Measurements from ENCODE around the gene UBIAD1. TPM values are rescaled to one million over a fixed set of nuclear protein-coding genes. Genes with fewer than 3 reads are reported as not detected.

The UBIAD1 gene
- total RNA-seq, 3 donors from 2014 or later: 8.9 to 14.9 (median 12.6) TPM

DNA sequence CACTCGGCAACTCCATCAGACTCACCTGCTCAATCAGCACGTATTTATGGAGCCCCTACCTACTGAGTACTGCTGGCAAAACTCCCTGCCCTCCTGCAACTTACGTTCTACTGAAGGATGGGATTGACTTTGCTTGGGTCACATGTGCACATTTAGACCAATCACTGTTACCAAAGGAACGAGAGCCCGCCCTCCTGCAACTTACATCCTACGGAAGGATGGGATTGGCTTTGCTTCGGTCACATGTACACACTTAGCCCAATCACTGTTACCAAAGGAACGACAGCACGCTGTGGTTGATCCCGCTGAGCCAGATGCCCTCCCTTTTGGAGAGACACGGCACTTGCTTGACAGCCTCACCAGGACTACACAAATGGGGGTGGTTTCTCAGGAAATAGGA is 46.0 kb downstream of the UBIAD1 start:
- ATAC-seq: no peak
- H3K4me3 ChIP-seq: no peak overlapping the region
- intact Hi-C loops (cut with DNase I, micrococcal nuclease): no loop called here
- H3K36me3 ChIP-seq (ENCODE audit: low read depth): no peaks in the 10 kb centered on the region
- no peaks in the 10 kb centered on the region for H3K4me1 ChIP-seq (ENCODE audit: low read depth)
- no peaks in the 10 kb centered on the region for H3K9me3 ChIP-seq
- TF ChIP-seq, protein P1, sequence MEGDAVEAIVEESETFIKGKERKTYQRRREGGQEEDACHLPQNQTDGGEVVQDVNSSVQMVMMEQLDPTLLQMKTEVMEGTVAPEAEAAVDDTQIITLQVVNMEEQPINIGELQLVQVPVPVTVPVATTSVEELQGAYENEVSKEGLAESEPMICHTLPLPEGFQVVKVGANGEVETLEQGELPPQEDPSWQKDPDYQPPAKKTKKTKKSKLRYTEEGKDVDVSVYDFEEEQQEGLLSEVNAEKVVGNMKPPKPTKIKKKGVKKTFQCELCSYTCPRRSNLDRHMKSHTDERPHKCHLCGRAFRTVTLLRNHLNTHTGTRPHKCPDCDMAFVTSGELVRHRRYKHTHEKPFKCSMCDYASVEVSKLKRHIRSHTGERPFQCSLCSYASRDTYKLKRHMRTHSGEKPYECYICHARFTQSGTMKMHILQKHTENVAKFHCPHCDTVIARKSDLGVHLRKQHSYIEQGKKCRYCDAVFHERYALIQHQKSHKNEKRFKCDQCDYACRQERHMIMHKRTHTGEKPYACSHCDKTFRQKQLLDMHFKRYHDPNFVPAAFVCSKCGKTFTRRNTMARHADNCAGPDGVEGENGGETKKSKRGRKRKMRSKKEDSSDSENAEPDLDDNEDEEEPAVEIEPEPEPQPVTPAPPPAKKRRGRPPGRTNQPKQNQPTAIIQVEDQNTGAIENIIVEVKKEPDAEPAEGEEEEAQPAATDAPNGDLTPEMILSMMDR (IDR thresholded peaks at IDR 0.05): no peak
- no peak for DNase-seq

DNA sequence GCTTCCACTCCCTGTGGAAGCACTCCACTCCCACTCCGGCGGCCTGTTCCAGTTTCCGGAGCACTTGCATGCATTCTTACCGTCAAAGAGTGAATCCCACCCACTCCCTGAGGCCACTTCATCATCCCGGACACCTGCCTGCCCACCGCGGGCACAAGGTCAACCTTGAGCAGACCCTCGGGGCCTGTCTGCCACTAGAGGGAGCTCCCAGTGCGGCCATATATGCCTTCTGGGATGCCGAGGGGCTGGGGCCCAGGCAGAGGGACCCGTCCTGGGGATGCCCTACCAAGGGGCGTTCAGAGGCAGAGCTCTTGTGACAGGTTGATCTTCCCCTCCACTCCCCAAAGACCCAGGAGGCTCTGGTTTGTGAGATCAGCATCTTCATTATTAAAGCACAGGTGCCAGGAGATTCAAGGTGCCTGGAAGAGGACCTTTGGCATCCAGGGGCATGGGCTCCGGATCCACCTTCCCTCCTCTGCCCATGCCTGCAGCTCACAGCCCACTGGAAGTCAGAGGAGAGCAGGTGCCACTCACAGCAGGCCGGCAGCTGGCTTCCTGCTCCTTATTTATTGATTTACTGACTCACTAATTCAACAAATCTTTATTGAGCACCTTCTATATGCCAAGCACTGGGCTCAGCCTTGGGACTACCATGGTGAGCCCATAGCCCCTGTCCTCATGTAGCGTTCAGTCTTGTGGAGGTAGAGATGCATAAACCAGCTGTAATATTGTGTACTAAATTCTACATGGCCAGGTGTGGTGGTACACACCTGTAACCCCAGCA is 47.3 kb downstream of the UBIAD1 start:
- H3K9me3 ChIP-seq: no peaks in the 10 kb centered on the region
- ATAC-seq (no peak), DNase-seq (peak in 2 of 3 donors; percentile 25 to 45)
- TF ChIP-seq, protein P1 (IDR thresholded peaks at IDR 0.05): no peak
- H3K4me1 ChIP-seq (ENCODE audit: low read depth): no peaks in the 10 kb centered on the region
- H3K4me3 ChIP-seq: no peak overlapping the region
- intact Hi-C loops (cut with DNase I, micrococcal nuclease): no loop called here
- no peaks in the 10 kb centered on the region for H3K36me3 ChIP-seq (ENCODE audit: low read depth)

DNA sequence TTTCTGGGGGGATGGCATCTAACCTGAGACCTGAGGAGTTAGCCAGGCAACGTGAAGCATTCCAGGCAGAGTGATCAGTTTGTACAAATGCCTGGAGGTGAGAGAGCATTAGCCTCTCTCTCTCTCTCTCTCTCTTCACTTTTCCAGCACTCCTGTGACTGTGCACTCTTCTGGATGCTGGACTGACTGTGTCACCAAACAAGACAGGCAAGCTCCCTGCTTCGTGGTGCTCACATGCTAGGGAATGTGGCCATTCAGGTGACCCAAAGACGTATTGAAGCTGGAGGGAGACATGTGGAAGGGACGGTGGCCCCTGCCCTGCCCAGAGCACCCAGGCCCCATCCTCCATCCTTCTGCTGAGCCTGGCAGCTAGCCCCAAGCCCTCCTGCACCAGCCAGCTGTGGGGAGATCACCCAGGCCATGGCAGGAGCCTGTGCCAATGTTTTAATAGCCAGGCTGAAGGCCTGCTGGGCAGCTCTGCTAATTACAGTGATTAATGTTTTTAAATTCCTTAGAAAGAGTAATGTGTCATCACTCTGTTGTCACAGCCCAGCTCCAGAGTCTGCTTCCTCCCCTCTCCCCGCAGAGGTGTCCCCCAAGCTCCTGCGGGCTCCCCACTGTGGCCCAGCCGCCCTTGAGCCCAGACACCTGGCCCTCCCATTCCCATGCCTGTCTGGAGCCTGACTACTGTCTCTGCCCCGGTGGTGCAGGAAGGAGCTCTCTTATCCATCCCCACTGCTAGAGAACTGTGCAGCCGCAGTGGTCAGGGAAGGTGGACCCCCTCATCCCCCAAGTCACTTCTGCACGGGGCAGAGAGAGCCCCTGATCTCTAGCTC is 48.9 kb downstream of the UBIAD1 start:
- no peaks in the 10 kb centered on the region for H3K36me3 ChIP-seq (ENCODE audit: low read depth)
- intact Hi-C loops (cut with DNase I, micrococcal nuclease): no loop called here
- no peaks in the 10 kb centered on the region for H3K4me1 ChIP-seq (ENCODE audit: low read depth)
- no peaks in the 10 kb centered on the region for H3K9me3 ChIP-seq
- TF ChIP-seq, protein P1 (IDR thresholded peaks at IDR 0.05): no peak
- ATAC-seq: no peak
- no peak for DNase-seq
- H3K4me3 ChIP-seq: no peak overlapping the region

DNA sequence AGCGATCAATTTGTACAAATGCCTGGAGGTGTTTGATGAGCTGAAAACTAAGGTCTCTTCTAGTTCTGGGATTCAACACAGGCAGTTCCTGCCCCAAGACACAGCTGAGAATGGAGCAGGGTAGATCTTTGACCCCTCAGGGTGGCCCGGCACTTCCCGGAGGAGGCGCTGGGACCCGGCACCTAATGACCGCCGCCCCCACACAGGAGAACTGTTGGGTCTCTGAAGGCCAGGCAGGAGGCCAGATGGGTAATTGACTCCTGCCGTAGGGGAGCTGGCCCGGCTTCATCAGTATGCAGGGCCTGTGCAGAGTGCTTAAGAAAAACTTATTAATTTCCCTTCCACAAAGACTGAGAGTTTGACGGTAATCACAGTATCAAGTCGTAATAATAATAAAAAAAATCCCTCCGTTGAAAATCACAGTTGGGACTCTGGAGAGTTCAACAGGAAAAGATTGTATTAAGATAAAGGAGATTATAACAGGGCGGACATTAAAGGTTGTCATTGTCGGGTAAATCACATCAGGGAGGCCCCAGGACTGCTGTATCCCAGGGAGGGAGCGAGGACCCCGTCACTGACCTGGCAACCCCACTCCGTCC is 51.7 kb downstream of the UBIAD1 start:
- ATAC-seq (no peak), DNase-seq (no peak)
- H3K9me3 ChIP-seq: no peaks in the 10 kb centered on the region
- H3K4me1 ChIP-seq (ENCODE audit: low read depth): no peaks in the 10 kb centered on the region
- TF ChIP-seq, protein P1 (IDR thresholded peaks at IDR 0.05): no peak
- H3K4me3 ChIP-seq: no peak overlapping the region
- intact Hi-C loops (cut with DNase I, micrococcal nuclease): no loop called here
- no peaks in the 10 kb centered on the region for H3K36me3 ChIP-seq (ENCODE audit: low read depth)

DNA sequence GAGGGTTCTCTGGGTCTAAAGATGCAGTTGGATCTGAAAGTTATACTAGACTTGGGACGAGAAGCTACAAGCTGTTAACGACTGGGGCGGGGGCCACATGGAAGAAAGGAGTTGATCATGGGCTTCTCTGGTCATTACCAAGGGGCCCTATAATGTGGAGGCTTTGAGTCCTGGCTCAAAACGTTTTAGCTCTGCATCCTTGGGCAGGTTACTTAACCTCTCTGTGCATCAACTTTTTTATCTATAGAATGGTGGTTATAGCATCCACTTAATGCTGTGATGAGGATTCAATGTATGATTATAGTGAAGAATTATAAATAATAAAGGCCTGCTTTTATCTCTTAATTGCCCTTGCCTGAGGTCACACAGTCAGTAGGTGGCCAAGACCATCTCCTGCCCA is 53.1 kb downstream of the UBIAD1 start:
- ATAC-seq (no peak), DNase-seq (no peak)
- H3K4me1 ChIP-seq (ENCODE audit: low read depth): no peaks in the 10 kb centered on the region
- H3K36me3 ChIP-seq (ENCODE audit: low read depth): no peaks in the 10 kb centered on the region
- intact Hi-C loops (cut with DNase I, micrococcal nuclease): no loop called here
- H3K4me3 ChIP-seq: no peak overlapping the region
- H3K9me3 ChIP-seq: no peaks in the 10 kb centered on the region
- TF ChIP-seq, protein P1 (IDR thresholded peaks at IDR 0.05): no peak

Measured in mucosa of descending colon (tissue), 3 donors.